CD4-positive, alpha-beta T cell treated with Interleukin-10 for 1 hour (primary cell): ENCODE data around the gene USP6NL.
"Not testable (repeated sequence)": the region's sequence is repeated elsewhere in the genome, so short reads cannot be mapped to it uniquely, and the experiment has no call there.

ENCODE experiments used
- DNase-seq: peaks from one replicate; pipeline ENCODE4 v3.0.0-alpha.2; 2020

The USP6NL gene

GRCh38 chr10:11441151-11441535 lies 170.3 kb downstream of the USP6NL start:
- DNase-seq: no peak

DNA sequence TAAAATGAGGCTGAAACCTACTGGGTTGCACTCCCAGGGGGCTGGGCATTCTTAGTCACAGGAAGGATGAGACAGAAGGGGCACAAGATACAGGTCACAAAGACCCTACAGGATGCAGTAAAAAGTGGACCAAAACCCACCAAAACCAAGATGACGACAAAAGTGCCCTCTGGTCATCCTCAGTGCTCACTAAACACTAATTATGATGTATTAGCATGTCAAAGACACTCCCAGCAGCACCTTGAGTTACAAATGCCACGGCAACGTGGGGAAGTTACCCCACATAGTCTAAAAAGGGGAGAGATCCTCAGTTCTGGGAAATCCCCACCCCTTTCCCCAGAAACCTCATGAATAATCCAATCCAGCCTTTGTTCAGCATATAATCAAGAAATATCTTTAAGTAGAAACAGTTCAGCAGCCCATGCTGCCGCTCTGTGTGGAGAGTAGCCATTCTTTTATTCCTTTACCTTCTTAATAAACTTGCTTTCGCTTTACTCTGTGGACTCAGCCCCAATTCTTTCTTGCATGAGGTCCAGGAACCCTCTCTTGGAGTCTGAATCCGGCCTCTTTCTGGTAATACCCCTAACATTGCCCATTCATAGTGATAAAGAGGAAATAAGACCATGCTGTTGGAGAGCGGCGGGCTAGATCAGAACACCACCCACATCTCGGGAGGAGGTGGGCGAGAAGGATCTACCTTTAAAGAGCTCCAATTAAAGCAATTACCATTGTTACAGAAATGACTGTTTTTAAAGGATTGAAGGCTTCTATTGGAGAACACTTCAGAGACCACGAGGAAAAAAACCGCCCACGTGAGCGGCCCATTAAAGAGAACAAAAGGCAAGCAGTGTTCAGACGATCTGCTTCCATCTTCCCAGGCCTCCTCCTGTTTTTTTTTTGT lies 170.9 kb downstream of the USP6NL start:
- peak; percentile 14 for DNase-seq

DNA sequence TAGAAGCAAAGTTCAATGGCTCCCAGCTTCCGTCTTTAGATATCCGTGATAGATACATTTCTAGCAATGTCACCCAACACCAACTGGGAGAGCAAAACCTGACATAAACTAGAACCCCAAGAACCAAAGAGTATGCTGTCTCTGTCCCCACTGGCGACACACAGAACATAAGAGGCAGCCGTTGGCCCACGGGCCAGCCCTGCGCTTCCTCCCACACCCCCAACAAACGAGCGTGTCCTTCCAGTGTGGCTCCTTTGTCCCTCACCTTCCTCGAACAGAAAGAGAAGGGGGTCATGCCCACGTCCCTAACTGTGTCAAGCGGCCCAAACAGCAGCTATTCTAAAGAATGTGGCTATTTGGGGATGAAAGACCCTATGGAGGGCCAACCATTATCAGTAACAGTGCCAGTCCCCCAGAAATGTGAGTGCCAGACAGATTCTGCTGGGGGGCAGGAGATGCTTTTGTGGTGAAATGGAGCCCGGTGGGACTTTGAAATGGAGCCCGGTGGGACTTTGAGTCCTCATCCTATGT lies 171.9 kb downstream of the USP6NL start:
- DNase-seq: no peak

DNA sequence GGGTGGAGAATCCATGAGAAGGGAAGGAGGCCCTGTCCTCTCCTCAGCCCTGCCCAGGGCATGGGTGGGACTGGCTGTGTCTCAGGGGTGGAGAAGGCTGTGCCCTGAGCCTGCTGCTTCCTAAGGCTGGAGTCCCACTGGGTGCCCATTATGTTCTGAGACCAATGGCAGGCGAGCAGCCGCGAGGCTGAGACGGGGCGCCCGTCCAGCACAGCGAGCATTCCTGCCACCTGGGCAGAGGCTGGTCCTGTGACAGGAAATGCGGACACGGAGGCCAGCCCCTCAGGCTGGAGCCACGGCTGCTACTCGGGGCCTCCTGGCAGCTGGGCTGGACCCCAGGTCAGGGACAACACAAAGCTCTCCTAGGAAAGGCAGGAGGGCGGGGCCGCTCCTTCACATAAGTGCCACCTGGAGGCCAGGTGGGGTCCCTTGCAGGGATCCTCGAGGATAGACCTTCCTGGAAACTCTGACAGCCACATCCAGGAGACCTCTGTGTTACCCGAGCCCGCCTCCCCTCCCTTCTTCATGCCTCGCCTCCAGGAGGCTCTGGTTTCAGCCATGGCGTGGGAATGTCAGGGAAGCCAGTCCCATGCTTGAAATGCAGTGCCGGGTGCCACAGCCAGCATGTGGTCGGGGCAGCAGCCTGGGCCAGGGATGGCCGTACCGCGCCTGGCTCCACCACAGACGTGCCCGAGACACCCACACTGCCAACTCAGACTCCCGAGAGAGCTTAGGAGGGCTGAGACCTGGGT lies 173.9 kb downstream of the USP6NL start:
- no peak for DNase-seq

GRCh38 chr10:11436445-11436844 lies 175.0 kb downstream of the USP6NL start:
- DNase-seq: not testable (repeated sequence)

GRCh38 chr10:11435581-11435981 lies 175.9 kb downstream of the USP6NL start:
- no peak for DNase-seq

GRCh38 chr10:11434324-11434723 lies 177.1 kb downstream of the USP6NL start:
- DNase-seq: no peak

GRCh38 chr10:11433657-11434056 lies 177.8 kb downstream of the USP6NL start:
- DNase-seq: no peak

DNA sequence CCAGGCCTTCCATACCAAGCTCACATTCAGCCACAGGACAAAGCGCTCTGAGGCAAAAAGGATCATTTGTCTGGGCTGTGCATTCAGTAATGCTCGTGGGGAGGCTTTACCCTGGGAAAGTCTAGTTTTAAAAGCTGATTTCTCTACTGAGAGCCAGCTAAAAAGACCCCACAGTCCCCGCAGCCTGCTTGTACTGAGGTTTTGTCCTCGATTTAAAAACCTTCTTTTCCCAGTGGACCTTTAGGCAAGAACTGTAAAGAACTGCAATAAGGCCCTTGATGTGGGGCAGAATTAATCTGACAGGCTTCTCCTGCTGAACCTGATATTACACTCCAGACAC lies 180.3 kb downstream of the USP6NL start:
- DNase-seq: no peak

GRCh38 chr10:11430421-11431215 lies 180.8 kb downstream of the USP6NL start:
- no peak for DNase-seq

DNA sequence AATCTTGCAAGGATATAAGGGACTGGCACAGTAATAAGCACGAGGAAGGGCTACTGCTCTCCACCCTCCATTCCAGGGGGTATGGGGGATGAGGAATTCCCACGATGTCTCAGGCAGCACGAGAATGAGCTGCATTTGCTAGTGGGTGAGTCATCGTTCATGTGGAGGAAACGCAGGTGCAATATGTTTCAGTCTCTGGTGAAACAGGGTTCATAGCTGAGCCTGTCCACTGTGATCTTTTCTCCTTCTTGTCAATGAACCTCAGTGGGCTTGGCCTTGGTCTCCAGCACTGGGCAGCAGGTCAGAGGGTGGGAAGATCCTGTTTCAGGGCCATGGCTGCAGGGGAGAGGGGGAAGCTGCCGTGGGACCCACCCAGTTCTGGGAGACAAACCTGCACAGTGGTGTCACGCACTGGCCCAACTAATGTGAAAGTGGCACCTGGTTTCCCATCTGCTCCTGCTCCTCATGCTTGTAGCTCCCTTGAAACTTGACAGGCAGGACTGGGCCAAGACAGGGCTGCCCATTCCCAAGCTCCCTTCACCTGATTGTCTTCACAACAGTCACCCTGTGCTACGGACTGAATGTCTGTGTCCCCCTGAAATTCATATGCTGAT lies 181.9 kb downstream of the USP6NL start:
- no peak for DNase-seq

- no peak for DNase-seq
These were observed 185.8 kb downstream of the USP6NL start for GRCh38 chr10:11425676-11426075.

DNA sequence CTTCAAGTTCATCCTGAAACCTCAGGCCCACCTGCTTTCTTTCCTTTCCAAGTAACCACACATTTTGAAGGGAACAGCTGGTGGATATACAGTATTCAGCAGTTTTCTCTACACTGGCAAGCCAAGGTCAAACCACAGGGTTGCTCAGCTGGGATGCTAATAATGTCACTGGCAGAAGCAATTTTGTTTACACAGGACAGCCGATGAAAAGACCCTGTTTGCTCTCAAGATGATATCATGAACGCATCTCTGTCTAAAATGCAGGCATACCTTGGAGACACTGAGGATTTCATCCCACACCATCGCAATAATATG lies 186.2 kb downstream of the USP6NL start:
- no peak for DNase-seq

DNA sequence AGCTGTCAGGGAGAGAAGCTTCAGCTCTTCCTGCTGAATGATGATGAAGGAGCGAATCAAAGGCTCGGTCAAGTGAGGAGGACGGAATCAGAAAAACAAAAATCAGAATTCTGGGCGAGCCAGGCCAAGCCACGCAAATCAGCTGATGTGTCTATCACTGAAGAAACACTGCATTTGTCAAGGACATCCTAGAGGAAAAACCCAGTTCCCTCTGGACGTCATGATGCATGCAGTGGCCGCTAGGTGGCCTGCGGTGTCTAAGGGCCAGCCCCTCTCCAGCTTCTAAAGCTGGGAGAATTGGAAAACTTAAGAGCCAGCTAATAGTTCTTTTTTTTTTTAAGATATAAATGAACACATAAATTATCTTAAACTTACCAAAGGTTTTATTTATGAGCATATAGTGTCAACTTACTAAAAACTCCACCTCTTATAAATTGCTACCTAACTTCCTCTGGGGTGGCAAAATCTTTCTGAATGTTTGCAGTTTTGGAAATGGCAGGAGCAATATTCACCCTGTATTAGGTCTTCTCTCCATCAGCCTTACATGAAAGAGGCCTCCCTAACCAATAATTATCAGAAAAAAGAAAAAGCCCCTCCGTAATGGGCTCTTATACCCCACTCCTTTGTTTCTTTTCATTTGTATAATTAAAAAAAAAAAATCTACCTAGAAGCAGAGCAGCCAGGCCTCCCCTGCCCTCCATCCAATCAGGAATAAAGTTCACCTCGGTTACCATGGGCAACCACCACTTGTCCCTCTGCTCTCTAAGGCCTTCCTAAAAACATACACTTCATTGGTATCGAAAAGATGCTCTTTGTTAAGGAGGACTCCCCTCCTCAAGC lies 186.8 kb downstream of the USP6NL start:
- no peak for DNase-seq

- DNase-seq: no peak
These were observed 194.5 kb downstream of the USP6NL start for GRCh38 chr10:11416974-11417373.

GRCh38 chr10:11415095-11415494 lies 196.4 kb downstream of the USP6NL start:
- DNase-seq: no peak

DNA sequence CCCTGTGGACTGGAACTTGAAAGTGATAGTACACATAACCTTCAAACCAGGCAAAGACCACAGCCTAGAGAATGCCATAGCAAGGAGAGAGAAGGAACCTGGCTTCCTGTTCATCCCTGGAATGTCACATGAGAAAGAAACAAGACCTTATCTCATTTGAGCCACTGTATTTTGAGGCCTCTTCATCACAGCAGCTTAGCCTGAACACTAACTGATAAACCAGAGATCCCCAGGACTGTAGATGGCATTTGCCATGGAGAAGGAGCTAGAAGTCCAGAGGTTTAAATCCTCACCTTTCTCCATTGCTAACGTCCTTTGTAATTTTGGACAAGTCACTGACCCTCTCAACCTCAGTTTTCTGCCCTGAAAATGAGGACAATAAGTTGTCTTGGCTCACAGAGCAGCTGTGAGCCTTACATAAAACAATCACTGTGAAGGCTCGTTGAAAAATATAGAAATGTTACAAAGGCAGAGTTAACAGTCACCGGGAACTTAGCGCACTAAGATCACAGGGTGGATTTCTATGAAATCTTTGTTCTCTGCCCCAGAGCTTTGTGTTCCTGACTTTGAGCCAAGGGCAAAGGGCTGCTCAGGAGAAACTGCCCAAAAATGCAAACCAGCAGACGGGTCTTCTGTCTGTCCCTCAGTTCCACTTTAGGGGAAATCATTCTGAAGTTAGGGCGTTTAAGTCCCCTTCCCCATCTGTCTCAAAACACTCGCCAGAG lies 197.0 kb downstream of the USP6NL start:
- DNase-seq: no peak

- no peak for DNase-seq
These were observed 199.4 kb downstream of the USP6NL start for GRCh38 chr10:11411926-11412545.

- no peak for DNase-seq
These were observed 202.1 kb downstream of the USP6NL start for GRCh38 chr10:11409357-11409756.

GRCh38 chr10:11407939-11408338 lies 203.5 kb downstream of the USP6NL start:
- peak; percentile 40 for DNase-seq

DNA sequence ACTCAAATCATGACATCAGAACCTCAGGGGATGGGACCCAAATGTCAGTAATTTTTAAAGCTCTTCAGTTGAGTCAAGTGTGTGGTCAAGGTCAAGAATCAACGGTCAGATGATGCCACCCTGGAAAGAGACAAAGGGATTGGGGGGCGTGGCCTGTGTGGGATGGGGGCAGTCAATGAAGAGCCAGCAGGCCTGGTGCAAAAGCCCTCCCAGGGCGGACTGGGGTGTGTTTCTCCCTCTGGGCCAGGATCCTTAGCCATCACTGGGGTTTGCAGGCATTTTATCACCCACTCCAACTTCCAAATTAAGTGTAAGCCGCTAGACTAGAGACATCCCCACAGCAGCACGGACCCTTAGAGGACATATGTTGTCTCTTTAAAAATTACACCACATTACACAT lies 204.7 kb downstream of the USP6NL start:
- DNase-seq: no peak
